PC-3 (cell line): ENCODE measurements around the gene ABHD3. TPM values are rescaled to one million over a fixed set of nuclear protein-coding genes. Genes with fewer than 3 reads are reported as not detected.
A peak's percentile ranks its signal among the peaks of the same experiment; 100 is the strongest.

ENCODE experiments used
- ATAC-seq: fragments of 200-7000 bp; cut with Tn5 transposase; 2 replicates; pipeline ENCODE4 v1.9.1; 2020; ENCODE audit warnings: mild to moderate bottlenecking, moderate library complexity
- BruUV-seq: library from RNA; stranded (reverse); fragments of 400-500 nt; replicated peaks from 2 replicates; lab custom pipeline; 2021; lab: Mats Ljungman, UMichigan
- CTCF ChIA-PET: fragments of 300-600 bp; sonication (Branson Sonifier 250); formaldehyde crosslinking; loops from one replicate; lab custom pipeline; 2022; ENCODE audit warnings: antibody characterized with exemption; lab: Charles Lee
- POLR2A ChIA-PET: fragments of 300-600 bp; sonication (Branson Sonifier 250); formaldehyde crosslinking; loops from one replicate; lab custom pipeline; 2022; ENCODE audit warnings: antibody characterized with exemption; ENCODE audit not compliant: unreplicated experiment; lab: Charles Lee
- DNase-seq: peaks from one replicate; pipeline ENCODE4 v3.0.0-alpha.2; 2015
- H2AFZ ChIP-seq: fragments of 300-600 bp; sonication (generic); 2 replicates; pipeline ENCODE4 v1.6.0; 2016; ENCODE audit warnings: antibody characterized with exemption, low read length
- H3F3A ChIP-seq: fragments of 300-600 bp; sonication (generic); one replicate; pipeline ENCODE4 v1.6.0; 2017; ENCODE audit warnings: antibody characterized with exemption, low read length, control low read depth, mild to moderate bottlenecking; ENCODE audit not compliant: unreplicated experiment
- H3K27ac ChIP-seq: fragments of 300-600 bp; sonication (generic); 2 replicates; pipeline ENCODE4 v1.5.1; 2016; ENCODE audit warnings: mild to moderate bottlenecking, low read length
- H3K27me3 ChIP-seq: fragments of 300-600 bp; sonication (generic); 2 replicates; pipeline ENCODE4 v1.6.1; 2016; ENCODE audit warnings: low read length, mixed read lengths
- H3K36me3 ChIP-seq: fragments of 300-600 bp; sonication (generic); 2 replicates; pipeline ENCODE4 v1.6.1; 2016; ENCODE audit warnings: low read depth, mixed run types, low read length, mixed read lengths
- H3K4me1 ChIP-seq: fragments of 300-600 bp; sonication (generic); 2 replicates; pipeline ENCODE4 v1.5.1; 2016; ENCODE audit warnings: low read length; ENCODE audit not compliant: insufficient read depth
- H3K4me2 ChIP-seq: fragments of 300-600 bp; sonication (generic); 2 replicates; pipeline ENCODE4 v1.6.0; 2016; ENCODE audit warnings: low read length
- H3K4me3 ChIP-seq: fragments of 300-600 bp; sonication (generic); 2 replicates; pipeline ENCODE4 v1.5.1; 2016; ENCODE audit warnings: mild to moderate bottlenecking, low read length, mixed read lengths
- H3K79me2 ChIP-seq: fragments of 300-600 bp; sonication (generic); 2 replicates; pipeline ENCODE4 v1.6.1; 2017; ENCODE audit warnings: low read length, mixed read lengths
- H3K9ac ChIP-seq: fragments of 300-600 bp; sonication (generic); 2 replicates; pipeline ENCODE4 v1.6.0; 2016; ENCODE audit warnings: mild to moderate bottlenecking, low read length
- H3K9me2 ChIP-seq: fragments of 300-600 bp; sonication (generic); replicated peaks from 2 replicates; pipeline ENCODE4 v1.6.1; 2016; ENCODE audit warnings: mixed run types, low read length, mixed read lengths
- H3K9me3 ChIP-seq: fragments of 300-600 bp; sonication (generic); 2 replicates; pipeline ENCODE4 v1.6.1; 2016; ENCODE audit warnings: low read length, mixed read lengths
- H4K20me1 ChIP-seq: fragments of 300-600 bp; sonication (generic); 2 replicates; pipeline ENCODE4 v1.6.1; 2016; ENCODE audit warnings: low read length, mixed read lengths
- EZH2 ChIP-seq: fragments of 300-600 bp; sonication (generic); IDR thresholded peaks from one replicate; pipeline ENCODE4 v1.6.1; 2017; ENCODE audit warnings: antibody characterized with exemption, mild to moderate bottlenecking, low read length; ENCODE audit not compliant: unreplicated experiment
- EZH2phosphoT487 ChIP-seq: fragments of 300-600 bp; sonication (generic); IDR thresholded peaks from 2 replicates; pipeline ENCODE4 v1.6.1; 2018; ENCODE audit warnings: mild to moderate bottlenecking, antibody characterized with exemption, low read length, borderline replicate concordance
- intact Hi-C: fragments of 100-400 bp; cut with micrococcal nuclease; formaldehyde crosslinking; loops from 2 replicates; pipeline ENCODE4 v1.9.0; 2023
- total RNA-seq: library from RNA; depleted of rRNA; stranded (reverse); fragments of >200 nt; gene quantifications from 2 replicates; pipeline ENCODE4 v1.2.3, GENCODE V29; 2014
- TF ChIP-seq, protein P1 (sequence below): fragments of 300-600 bp; sonication (generic); conservative IDR thresholded peaks from 2 replicates; pipeline ENCODE4 v1.5.1; 2017; ENCODE audit warnings: antibody characterized with exemption, low read depth, mild to moderate bottlenecking, low read length

Gene ABHD3
- total RNA-seq, 1 experiment from 2014 or later: 21.4 TPM

GRCh38 chr18:21662581-21662980, 42.0 kb downstream of the ABHD3 start:
- Histone ChIP-seq H3F3A (no peaks in the 10 kb centered on the region), H3K27ac (no peak overlapping the region), H3K9me3 (no peaks in the 10 kb centered on the region), H2AFZ (no peak overlapping the region), H4K20me1 (no peaks in the 10 kb centered on the region), H3K4me1 (peaks cover 17% of the 10 kb centered on the region), H3K79me2 (no peaks in the 10 kb centered on the region; the same call in 1 of the 2 replicates), H3K4me2 (no peak overlapping the region), H3K9ac (no peak overlapping the region), H3K36me3 (peaks cover 11% of the 10 kb centered on the region; the same call in 1 of the 2 replicates), H3K9me2 (no peaks in the 10 kb centered on the region), H3K27me3 (no peaks in the 10 kb centered on the region), H3K4me3 (no peak overlapping the region)
- ChIA-PET CTCF (no interaction called here), POLR2A (no interaction called here)
- DNase-seq: no peak
- intact Hi-C loops: no loop called here
- BruUV-seq: no TSS peak
- no peak for TF ChIP-seq EZH2phosphoT487
- no peak for TF ChIP-seq EZH2
- TF ChIP-seq, protein P1, sequence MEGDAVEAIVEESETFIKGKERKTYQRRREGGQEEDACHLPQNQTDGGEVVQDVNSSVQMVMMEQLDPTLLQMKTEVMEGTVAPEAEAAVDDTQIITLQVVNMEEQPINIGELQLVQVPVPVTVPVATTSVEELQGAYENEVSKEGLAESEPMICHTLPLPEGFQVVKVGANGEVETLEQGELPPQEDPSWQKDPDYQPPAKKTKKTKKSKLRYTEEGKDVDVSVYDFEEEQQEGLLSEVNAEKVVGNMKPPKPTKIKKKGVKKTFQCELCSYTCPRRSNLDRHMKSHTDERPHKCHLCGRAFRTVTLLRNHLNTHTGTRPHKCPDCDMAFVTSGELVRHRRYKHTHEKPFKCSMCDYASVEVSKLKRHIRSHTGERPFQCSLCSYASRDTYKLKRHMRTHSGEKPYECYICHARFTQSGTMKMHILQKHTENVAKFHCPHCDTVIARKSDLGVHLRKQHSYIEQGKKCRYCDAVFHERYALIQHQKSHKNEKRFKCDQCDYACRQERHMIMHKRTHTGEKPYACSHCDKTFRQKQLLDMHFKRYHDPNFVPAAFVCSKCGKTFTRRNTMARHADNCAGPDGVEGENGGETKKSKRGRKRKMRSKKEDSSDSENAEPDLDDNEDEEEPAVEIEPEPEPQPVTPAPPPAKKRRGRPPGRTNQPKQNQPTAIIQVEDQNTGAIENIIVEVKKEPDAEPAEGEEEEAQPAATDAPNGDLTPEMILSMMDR: no peak
- no peak for ATAC-seq

DNA sequence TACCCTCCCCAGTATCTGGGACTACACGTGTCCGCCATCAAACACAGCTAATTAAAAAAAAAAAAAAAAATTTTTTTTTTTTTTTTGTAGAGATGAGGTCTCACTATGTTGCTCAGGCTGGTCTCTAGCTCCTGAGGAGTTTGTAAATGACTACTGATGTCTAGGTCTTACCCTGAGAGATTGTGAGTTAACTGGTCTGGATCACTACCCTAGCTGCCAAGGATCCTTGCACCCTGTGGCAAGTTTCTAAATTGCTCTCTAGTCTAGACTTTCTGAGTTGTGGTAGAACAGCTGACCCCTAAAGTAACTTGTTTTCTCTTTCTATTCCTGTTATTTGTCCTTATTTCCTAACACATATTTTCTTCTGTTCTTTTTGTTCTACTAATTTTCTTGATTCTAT, 44.5 kb downstream of the ABHD3 start:
- ATAC-seq (no peak), DNase-seq (no peak)
- H3K4me3 ChIP-seq: no peak overlapping the region
- no peaks in the 10 kb centered on the region for H4K20me1 ChIP-seq
- H2AFZ ChIP-seq: no peak overlapping the region
- H3K9me3 ChIP-seq: no peaks in the 10 kb centered on the region
- no peaks in the 10 kb centered on the region for H3K79me2 ChIP-seq
- intact Hi-C loops: no loop called here
- TF ChIP-seq EZH2 (no peak), EZH2phosphoT487 (no peak)
- peaks cover 25% of the 10 kb centered on the region for H3K4me1 ChIP-seq
- H3K9me2 ChIP-seq: no peaks in the 10 kb centered on the region
- ChIA-PET POLR2A (no interaction called here), CTCF (no interaction called here)
- no peak overlapping the region for H3K27ac ChIP-seq
- peaks cover 8% of the 10 kb centered on the region; the same call in 1 of the 2 replicates for H3K36me3 ChIP-seq
- H3K27me3 ChIP-seq: no peaks in the 10 kb centered on the region
- H3K9ac ChIP-seq: no peak overlapping the region
- BruUV-seq: no TSS peak
- no peaks in the 10 kb centered on the region for H3F3A ChIP-seq
- no peak overlapping the region for H3K4me2 ChIP-seq

GRCh38 chr18:21656402-21656801, 48.2 kb downstream of the ABHD3 start:
- Histone ChIP-seq H3K9me2 (no peaks in the 10 kb centered on the region), H3F3A (no peaks in the 10 kb centered on the region), H3K27ac (peak overlapping the region; percentile 35), H4K20me1 (no peaks in the 10 kb centered on the region), H3K9ac (no peak overlapping the region), H3K27me3 (no peaks in the 10 kb centered on the region), H3K79me2 (no peaks in the 10 kb centered on the region), H3K36me3 (no peaks in the 10 kb centered on the region), H2AFZ (no peak overlapping the region), H3K4me2 (peak overlapping the region; percentile 6; the same call in 1 of the 2 replicates), H3K9me3 (no peaks in the 10 kb centered on the region), H3K4me1 (peaks cover 11% of the 10 kb centered on the region), H3K4me3 (no peak overlapping the region)
- POLR2A ChIA-PET: no interaction called here
- DNase-seq (peak; percentile 48), ATAC-seq (peak; percentile 98)
- BruUV-seq: no TSS peak
- TF ChIP-seq EZH2phosphoT487 (no peak), EZH2 (no peak)
- TF ChIP-seq, protein P1: no peak
- intact Hi-C loops: no loop called here
- CTCF ChIA-PET: no interaction called here
